ENCODE data around the gene PSMB7. TPM values are rescaled to one million over a fixed set of nuclear protein-coding genes. Genes with fewer than 3 reads are reported as not detected.

Gene PSMB7
- total RNA-seq, 2 experiments from 2014 or later = 69.3 to 71.7 TPM

DNA sequence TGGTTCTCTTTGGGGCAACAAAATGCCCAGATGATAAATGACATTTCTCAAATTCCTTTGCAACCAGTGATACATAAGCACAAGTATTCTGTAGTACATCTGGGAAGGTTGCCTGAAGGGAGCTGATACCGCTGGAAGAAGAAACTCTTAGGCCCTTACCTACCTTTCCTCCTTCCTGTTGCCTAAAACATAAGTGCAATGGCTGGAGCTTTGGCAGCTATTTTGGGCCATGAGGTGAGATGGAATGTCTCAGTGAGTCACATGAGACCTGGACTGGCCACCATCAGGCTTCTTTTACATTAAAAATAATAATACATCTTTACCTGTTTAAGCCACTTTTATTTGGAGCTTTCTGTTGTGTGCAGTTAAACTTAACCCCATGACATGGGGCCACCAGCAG, 23.8 kb upstream of the PSMB7 start:
- Histone ChIP-seq H3K27me3 (ENCODE audit: control insufficient read depth in 1 of 2, insufficient read depth in 2 of 2, low read length in 2 of 2) (peaks cover 7 to 10% of the 10 kb centered on the region in 2 experiments), H3K27ac (ENCODE audit: low read depth in 1 of 2, low read length in 2 of 2) (no peak overlapping the region), H3K9me3 (ENCODE audit: control insufficient read depth in 1 of 2, insufficient read depth in 1 of 2, low read length in 2 of 2) (peaks cover 3 to 26% of the 10 kb centered on the region in 2 experiments), H3K4me3 (ENCODE audit: low read length) (no peak overlapping the region), H3K4me1 (ENCODE audit: insufficient read depth, low read length) (no peaks in the 10 kb centered on the region), H3K36me3 (ENCODE audit: insufficient read depth, low read length) (no peaks in the 10 kb centered on the region)
- ATAC-seq (ENCODE audit: poor library complexity) (no peak), DNase-seq (no peak)
- ChIA-PET POLR2A (no interaction called here), CTCF (no interaction called here)
- H3K9me3 Mint-ChIP-seq = no peaks in the 10 kb centered on the region
- no peaks in the 10 kb centered on the region for H3K4me1 Mint-ChIP-seq (ENCODE audit: low read depth)
- H3K27ac Mint-ChIP-seq = no peak overlapping the region
- peaks cover 42% of the 10 kb centered on the region for H3K27me3 Mint-ChIP-seq
- intact Hi-C loops (cut with DNase I, micrococcal nuclease) = no loop called here
- TF ChIP-seq, protein P1, sequence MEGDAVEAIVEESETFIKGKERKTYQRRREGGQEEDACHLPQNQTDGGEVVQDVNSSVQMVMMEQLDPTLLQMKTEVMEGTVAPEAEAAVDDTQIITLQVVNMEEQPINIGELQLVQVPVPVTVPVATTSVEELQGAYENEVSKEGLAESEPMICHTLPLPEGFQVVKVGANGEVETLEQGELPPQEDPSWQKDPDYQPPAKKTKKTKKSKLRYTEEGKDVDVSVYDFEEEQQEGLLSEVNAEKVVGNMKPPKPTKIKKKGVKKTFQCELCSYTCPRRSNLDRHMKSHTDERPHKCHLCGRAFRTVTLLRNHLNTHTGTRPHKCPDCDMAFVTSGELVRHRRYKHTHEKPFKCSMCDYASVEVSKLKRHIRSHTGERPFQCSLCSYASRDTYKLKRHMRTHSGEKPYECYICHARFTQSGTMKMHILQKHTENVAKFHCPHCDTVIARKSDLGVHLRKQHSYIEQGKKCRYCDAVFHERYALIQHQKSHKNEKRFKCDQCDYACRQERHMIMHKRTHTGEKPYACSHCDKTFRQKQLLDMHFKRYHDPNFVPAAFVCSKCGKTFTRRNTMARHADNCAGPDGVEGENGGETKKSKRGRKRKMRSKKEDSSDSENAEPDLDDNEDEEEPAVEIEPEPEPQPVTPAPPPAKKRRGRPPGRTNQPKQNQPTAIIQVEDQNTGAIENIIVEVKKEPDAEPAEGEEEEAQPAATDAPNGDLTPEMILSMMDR (IDR thresholded peaks at IDR 0.05) = no peak
- no peaks in the 10 kb centered on the region for H3K36me3 Mint-ChIP-seq (ENCODE audit: low read depth)
- no peak overlapping the region for H3K4me3 Mint-ChIP-seq

DNA sequence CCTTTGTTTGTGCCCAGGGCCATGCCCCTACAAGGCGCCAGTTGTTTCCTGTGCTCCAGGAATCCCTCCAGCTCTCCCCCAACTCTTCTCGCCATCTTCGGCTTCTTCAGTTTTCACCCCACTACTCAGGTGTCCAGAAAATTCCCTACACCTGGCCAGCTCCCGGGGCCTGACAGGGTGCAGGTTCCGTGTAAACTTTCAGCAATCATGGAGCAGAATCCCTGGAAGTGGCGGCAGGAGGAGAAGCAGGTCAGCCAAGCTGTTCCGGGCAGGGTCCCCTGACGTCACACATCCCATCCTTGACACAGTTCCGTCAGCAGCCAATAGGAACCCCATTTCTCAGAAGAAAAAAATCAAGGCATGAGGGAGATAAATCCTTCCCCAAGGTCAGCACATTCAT, 22.8 kb upstream of the PSMB7 start:
- CTCF ChIA-PET = no interaction called here
- no peak for ATAC-seq (ENCODE audit: poor library complexity)
- no peaks in the 10 kb centered on the region for H3K36me3 ChIP-seq (ENCODE audit: insufficient read depth, low read length)
- POLR2A ChIA-PET = no interaction called here
- H3K9me3 ChIP-seq (ENCODE audit: control insufficient read depth in 1 of 2, insufficient read depth in 1 of 2, low read length in 2 of 2) = peaks cover 3 to 26% of the 10 kb centered on the region in 2 experiments
- peaks cover 7 to 10% of the 10 kb centered on the region in 2 experiments for H3K27me3 ChIP-seq (ENCODE audit: control insufficient read depth in 1 of 2, insufficient read depth in 2 of 2, low read length in 2 of 2)
- H3K27ac Mint-ChIP-seq = no peak overlapping the region
- no peaks in the 10 kb centered on the region for H3K9me3 Mint-ChIP-seq
- peaks cover 44% of the 10 kb centered on the region for H3K27me3 Mint-ChIP-seq
- TF ChIP-seq, protein P1 (IDR thresholded peaks at IDR 0.05) = no peak
- no peak overlapping the region for H3K27ac ChIP-seq (ENCODE audit: low read depth in 1 of 2, low read length in 2 of 2)
- no peaks in the 10 kb centered on the region for H3K4me1 Mint-ChIP-seq (ENCODE audit: low read depth)
- intact Hi-C loops (cut with DNase I, micrococcal nuclease) = no loop called here
- no peaks in the 10 kb centered on the region for H3K36me3 Mint-ChIP-seq (ENCODE audit: low read depth)
- H3K4me3 Mint-ChIP-seq = no peak overlapping the region
- H3K4me1 ChIP-seq (ENCODE audit: insufficient read depth, low read length) = no peaks in the 10 kb centered on the region
- H3K4me3 ChIP-seq (ENCODE audit: low read length) = no peak overlapping the region
- DNase-seq = no peak

DNA sequence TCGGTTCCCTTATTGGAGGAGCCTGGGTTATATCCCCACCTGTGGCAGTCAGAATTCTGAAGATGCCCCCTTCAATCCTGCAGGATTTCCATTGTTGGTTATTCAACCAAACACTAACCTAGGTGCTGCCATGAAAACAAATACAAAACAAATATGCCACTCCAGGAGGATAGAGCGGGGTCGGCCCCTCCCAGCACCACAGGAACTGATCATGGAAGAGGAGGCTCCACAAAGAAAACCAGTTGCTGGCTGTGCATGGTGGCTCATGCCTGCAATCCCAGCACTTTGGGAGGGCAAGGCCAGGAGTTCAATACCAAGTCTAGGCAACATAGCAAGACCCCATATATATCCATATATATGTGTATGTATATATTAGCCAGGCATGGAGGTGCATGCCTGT, 21.8 kb upstream of the PSMB7 start:
- H3K27ac Mint-ChIP-seq = no peak overlapping the region
- POLR2A ChIA-PET = no interaction called here
- intact Hi-C loops (cut with DNase I, micrococcal nuclease) = no loop called here

More for the DNA sequence above, 21.8 kb upstream of the PSMB7 start:
- Histone ChIP-seq H3K36me3 (ENCODE audit: insufficient read depth, low read length) (no peaks in the 10 kb centered on the region), H3K27me3 (ENCODE audit: control insufficient read depth in 1 of 2, insufficient read depth in 2 of 2, low read length in 2 of 2) (peaks cover 7 to 8% of the 10 kb centered on the region in 2 experiments), H3K9me3 (ENCODE audit: control insufficient read depth in 1 of 2, insufficient read depth in 1 of 2, low read length in 2 of 2) (peaks cover 0 to 19% of the 10 kb centered on the region in 2 experiments), H3K4me1 (ENCODE audit: insufficient read depth, low read length) (no peaks in the 10 kb centered on the region), H3K27ac (ENCODE audit: low read depth in 1 of 2, low read length in 2 of 2) (no peak overlapping the region), H3K4me3 (ENCODE audit: low read length) (no peak overlapping the region)
- DNase-seq (no peak), ATAC-seq (ENCODE audit: poor library complexity) (no peak)
- TF ChIP-seq, protein P1 (IDR thresholded peaks at IDR 0.05) = no peak
- H3K4me3 Mint-ChIP-seq = no peak overlapping the region
- no peaks in the 10 kb centered on the region for H3K9me3 Mint-ChIP-seq
- CTCF ChIA-PET = no interaction called here
- no peaks in the 10 kb centered on the region for H3K4me1 Mint-ChIP-seq (ENCODE audit: low read depth)
- H3K27me3 Mint-ChIP-seq = peaks cover 44% of the 10 kb centered on the region
- no peaks in the 10 kb centered on the region for H3K36me3 Mint-ChIP-seq (ENCODE audit: low read depth)

All from CD4-positive, alpha-beta T cell (primary cell).